A549 (cell line): ENCODE data around the gene ZFYVE28.

Source experiments
- BCL3 ChIP-seq: fragments of >200 bp; sonication (Bioruptor Twin); formaldehyde crosslinking; IDR thresholded peaks from 3 replicates; pipeline ENCODE4 v1.6.1; 2016
- CTCF ChIP-seq: fragments of >200 bp; sonication (Bioruptor Twin); formaldehyde crosslinking; IDR thresholded peaks from 3 replicates; pipeline ENCODE4 v1.5.1; 2016
- ESRRA ChIP-seq: fragments of 150-350 bp; IDR thresholded peaks from 2 replicates; pipeline ENCODE4 v1.6.1; 2014; ENCODE audit warnings: mild to moderate bottlenecking, low read length, borderline replicate concordance
- GATA3 ChIP-seq: IDR thresholded peaks from 2 replicates; pipeline ENCODE4 v1.6.1; 2012; ENCODE audit warnings: borderline replicate concordance
- MAZ ChIP-seq: fragments of 150-350 bp; IDR thresholded peaks from 2 replicates; pipeline ENCODE4 v1.6.1; 2014; ENCODE audit warnings: antibody characterized with exemption, low read depth, low read length, borderline replicate concordance
- NR3C1 ChIP-seq: fragments of >200 bp; sonication (Bioruptor Twin); formaldehyde crosslinking; IDR thresholded peaks from 3 replicates; pipeline ENCODE4 v1.6.1; 2017
- POLR2A ChIP-seq: IDR thresholded peaks from 2 replicates; pipeline ENCODE4 v1.6.1; 2012; ENCODE audit warnings: mild to moderate bottlenecking, low read length
- SMC3 ChIP-seq: fragments of >200 bp; sonication (Bioruptor Twin); formaldehyde crosslinking; IDR thresholded peaks from 3 replicates; pipeline ENCODE4 v1.6.1; 2018; ENCODE audit warnings: inconsistent platforms

- TF ChIP-seq ESRRA = no peak
- no peak for TF ChIP-seq NR3C1
- TF ChIP-seq GATA3 = no peak
- no peak for TF ChIP-seq POLR2A
- TF ChIP-seq MAZ = no peak
- no peak for TF ChIP-seq CTCF
- no peak for TF ChIP-seq SMC3
- no peak for TF ChIP-seq BCL3
Measured at GRCh38 chr4:2250357-2251072, 167.9 kb downstream of the ZFYVE28 start.
